ENCODE results near the gene LRRC4B. TPM values are rescaled to one million over a fixed set of nuclear protein-coding genes. Genes with fewer than 3 reads are reported as not detected.

LRRC4B gene
- polyA plus RNA-seq, 1 of the 3 experiments (the other 2 are of a cell fraction) = 6.9 TPM

- no peaks in the 10 kb centered on the region for H3K79me2 ChIP-seq (ENCODE audit: insufficient read depth)
- no peak overlapping the region for H3K4me2 ChIP-seq
- H3K36me3 ChIP-seq (replicated peaks in 1 of 2; ENCODE audit: control insufficient read depth in 1 of 2, insufficient read depth in 2 of 2, low read length in 1 of 2) = no peaks in the 10 kb centered on the region
- TF ChIP-seq YY1 (IDR thresholded peaks at IDR 0.05; ENCODE audit: low read depth) (no peak), MAX (IDR thresholded peaks at IDR 0.05; ENCODE audit: low read depth) (no peak), FOXM1 (IDR thresholded peaks at IDR 0.05; ENCODE audit: low read depth) (no peak), EP300 (IDR thresholded peaks at IDR 0.05; ENCODE audit: borderline replicate concordance in 1 of 2, low read depth in 1 of 2, low read length in 1 of 2) (no peak), MEF2A (IDR thresholded peaks at IDR 0.05; ENCODE audit: borderline replicate concordance, low read depth) (no peak), JUND (IDR thresholded peaks at IDR 0.05) (no peak), RFX5 (IDR thresholded peaks at IDR 0.05; ENCODE audit: low read length) (no peak), REST (IDR thresholded peaks at IDR 0.05; ENCODE audit: low read depth, low read length) (no peak), FOXJ3 (CRISPR knock-in tag; IDR thresholded peaks at IDR 0.05) (no peak), GATA2 (CRISPR knock-in tag; IDR thresholded peaks at IDR 0.05) (no peak), IRF3 (IDR thresholded peaks at IDR 0.05; ENCODE audit: low read depth, low read length) (no peak)
- TF ChIP-seq, protein P1, sequence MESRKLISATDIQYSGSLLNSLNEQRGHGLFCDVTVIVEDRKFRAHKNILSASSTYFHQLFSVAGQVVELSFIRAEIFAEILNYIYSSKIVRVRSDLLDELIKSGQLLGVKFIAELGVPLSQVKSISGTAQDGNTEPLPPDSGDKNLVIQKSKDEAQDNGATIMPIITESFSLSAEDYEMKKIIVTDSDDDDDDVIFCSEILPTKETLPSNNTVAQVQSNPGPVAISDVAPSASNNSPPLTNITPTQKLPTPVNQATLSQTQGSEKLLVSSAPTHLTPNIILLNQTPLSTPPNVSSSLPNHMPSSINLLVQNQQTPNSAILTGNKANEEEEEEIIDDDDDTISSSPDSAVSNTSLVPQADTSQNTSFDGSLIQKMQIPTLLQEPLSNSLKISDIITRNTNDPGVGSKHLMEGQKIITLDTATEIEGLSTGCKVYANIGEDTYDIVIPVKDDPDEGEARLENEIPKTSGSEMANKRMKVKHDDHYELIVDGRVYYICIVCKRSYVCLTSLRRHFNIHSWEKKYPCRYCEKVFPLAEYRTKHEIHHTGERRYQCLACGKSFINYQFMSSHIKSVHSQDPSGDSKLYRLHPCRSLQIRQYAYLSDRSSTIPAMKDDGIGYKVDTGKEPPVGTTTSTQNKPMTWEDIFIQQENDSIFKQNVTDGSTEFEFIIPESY (IDR thresholded peaks at IDR 0.05; ENCODE audit: borderline replicate concordance, low read depth) = no peak
- TF ChIP-seq, protein P2, sequence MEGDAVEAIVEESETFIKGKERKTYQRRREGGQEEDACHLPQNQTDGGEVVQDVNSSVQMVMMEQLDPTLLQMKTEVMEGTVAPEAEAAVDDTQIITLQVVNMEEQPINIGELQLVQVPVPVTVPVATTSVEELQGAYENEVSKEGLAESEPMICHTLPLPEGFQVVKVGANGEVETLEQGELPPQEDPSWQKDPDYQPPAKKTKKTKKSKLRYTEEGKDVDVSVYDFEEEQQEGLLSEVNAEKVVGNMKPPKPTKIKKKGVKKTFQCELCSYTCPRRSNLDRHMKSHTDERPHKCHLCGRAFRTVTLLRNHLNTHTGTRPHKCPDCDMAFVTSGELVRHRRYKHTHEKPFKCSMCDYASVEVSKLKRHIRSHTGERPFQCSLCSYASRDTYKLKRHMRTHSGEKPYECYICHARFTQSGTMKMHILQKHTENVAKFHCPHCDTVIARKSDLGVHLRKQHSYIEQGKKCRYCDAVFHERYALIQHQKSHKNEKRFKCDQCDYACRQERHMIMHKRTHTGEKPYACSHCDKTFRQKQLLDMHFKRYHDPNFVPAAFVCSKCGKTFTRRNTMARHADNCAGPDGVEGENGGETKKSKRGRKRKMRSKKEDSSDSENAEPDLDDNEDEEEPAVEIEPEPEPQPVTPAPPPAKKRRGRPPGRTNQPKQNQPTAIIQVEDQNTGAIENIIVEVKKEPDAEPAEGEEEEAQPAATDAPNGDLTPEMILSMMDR (IDR thresholded peaks at IDR 0.05) = no peak
- TF ChIP-seq, protein P3, sequence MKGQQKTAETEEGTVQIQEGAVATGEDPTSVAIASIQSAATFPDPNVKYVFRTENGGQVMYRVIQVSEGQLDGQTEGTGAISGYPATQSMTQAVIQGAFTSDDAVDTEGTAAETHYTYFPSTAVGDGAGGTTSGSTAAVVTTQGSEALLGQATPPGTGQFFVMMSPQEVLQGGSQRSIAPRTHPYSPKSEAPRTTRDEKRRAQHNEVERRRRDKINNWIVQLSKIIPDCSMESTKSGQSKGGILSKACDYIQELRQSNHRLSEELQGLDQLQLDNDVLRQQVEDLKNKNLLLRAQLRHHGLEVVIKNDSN (IDR thresholded peaks at IDR 0.05; ENCODE audit: borderline replicate concordance, low read depth) = no peak
- H3K27ac ChIP-seq (ENCODE audit: low read depth in 2 of 2, low read length in 1 of 2) = no peak overlapping the region
- H3K9ac ChIP-seq = no peak overlapping the region
- ChIA-PET POLR2A (no interaction called here), CTCF (interaction anchor here (0.7 to 2.3 kb wide), 3 partner anchors 12 to 297 kb away, joined by 3 to 14 read pairs (median 3); no protein-coding TSS in a partner anchor)
- H3K9me2 ChIP-seq = no peaks in the 10 kb centered on the region
- DNase-seq = no peak
- WGBS (ENCODE audit: low lambda C conversion rate) = 84% methylated on average over 21 of the region's 22 CpGs
- no peak overlapping the region for H2AFZ ChIP-seq (ENCODE audit: low read depth)
- H3K4me1 ChIP-seq (ENCODE audit: control insufficient read depth in 1 of 2, insufficient read depth in 2 of 2, low read depth in 1 of 2, low read length in 1 of 2) = peaks cover 0 to 26% of the 10 kb centered on the region in 2 experiments; a peak in 1 of 4 replicates
- no peaks in the 10 kb centered on the region for H3K9me3 ChIP-seq
- no peak overlapping the region for H3K4me3 ChIP-seq (ENCODE audit: low read depth in 2 of 2, low read length in 1 of 2)
- peaks cover 6% of the 10 kb centered on the region; the same call in 1 of the 2 replicates for H4K20me1 ChIP-seq (ENCODE audit: insufficient read depth)
- H3F3A ChIP-seq (replicated peaks; ENCODE audit: insufficient read depth) = no peaks in the 10 kb centered on the region
- H3K27me3 ChIP-seq (ENCODE audit: insufficient read depth) = no peaks in the 10 kb centered on the region
These were observed 18.9 kb downstream of the LRRC4B start for GRCh38 chr19:50549059-50549926.

Data from SK-N-SH (cell line).